ENCODE measurements around the gene GPC4.

DNA sequence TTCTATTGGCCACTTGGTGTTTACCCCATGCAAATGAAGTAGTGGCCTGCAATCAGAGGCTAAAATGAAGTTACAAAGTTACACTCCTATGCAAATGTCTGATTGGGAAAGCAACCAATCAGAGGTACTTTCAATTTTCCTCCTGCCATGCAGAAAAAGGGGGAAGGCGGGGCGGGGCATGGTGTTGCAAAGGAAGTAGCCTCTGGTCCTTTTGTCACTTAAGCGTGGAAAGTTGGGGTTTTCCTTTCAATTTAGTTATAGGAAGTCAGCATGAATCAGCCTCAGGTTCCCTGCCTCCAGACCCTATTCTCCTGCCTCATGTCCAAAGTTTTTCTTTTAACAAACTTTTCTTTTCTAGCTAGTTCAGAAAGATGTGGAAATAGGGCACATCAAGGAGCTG lies 69.3 kb downstream of the GPC4 start:
- no peak for TF ChIP-seq ZNF549 (tag by site-specific recombination; IDR thresholded peaks at IDR 0.05)
- no peak for TF ChIP-seq CTCF (tag by site-specific recombination; IDR thresholded peaks at IDR 0.05)
- TF ChIP-seq ZNF133 (tag by site-specific recombination; IDR thresholded peaks at IDR 0.05): no peak
- TF ChIP-seq RBAK (tag by site-specific recombination; IDR thresholded peaks at IDR 0.05): no peak
- TF ChIP-seq ZNF792 (tag by site-specific recombination; IDR thresholded peaks at IDR 0.05): no peak
- TF ChIP-seq PRDM4 (tag by site-specific recombination; IDR thresholded peaks at IDR 0.05): no peak
- no peak for TF ChIP-seq REPIN1 (tag by site-specific recombination; IDR thresholded peaks at IDR 0.05; ENCODE audit: low read depth)
- no peak for TF ChIP-seq ZNF670 (tag by site-specific recombination; IDR thresholded peaks at IDR 0.05; ENCODE audit: low read depth)
- TF ChIP-seq, protein P1, sequence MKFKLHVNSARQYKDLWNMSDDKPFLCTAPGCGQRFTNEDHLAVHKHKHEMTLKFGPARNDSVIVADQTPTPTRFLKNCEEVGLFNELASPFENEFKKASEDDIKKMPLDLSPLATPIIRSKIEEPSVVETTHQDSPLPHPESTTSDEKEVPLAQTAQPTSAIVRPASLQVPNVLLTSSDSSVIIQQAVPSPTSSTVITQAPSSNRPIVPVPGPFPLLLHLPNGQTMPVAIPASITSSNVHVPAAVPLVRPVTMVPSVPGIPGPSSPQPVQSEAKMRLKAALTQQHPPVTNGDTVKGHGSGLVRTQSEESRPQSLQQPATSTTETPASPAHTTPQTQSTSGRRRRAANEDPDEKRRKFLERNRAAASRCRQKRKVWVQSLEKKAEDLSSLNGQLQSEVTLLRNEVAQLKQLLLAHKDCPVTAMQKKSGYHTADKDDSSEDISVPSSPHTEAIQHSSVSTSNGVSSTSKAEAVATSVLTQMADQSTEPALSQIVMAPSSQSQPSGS (tag by site-specific recombination; IDR thresholded peaks at IDR 0.05; ENCODE audit: low read depth): no peak
- no peak for TF ChIP-seq ZBTB49 (tag by site-specific recombination; IDR thresholded peaks at IDR 0.05; ENCODE audit: low read depth)
- TF ChIP-seq, protein P2, sequence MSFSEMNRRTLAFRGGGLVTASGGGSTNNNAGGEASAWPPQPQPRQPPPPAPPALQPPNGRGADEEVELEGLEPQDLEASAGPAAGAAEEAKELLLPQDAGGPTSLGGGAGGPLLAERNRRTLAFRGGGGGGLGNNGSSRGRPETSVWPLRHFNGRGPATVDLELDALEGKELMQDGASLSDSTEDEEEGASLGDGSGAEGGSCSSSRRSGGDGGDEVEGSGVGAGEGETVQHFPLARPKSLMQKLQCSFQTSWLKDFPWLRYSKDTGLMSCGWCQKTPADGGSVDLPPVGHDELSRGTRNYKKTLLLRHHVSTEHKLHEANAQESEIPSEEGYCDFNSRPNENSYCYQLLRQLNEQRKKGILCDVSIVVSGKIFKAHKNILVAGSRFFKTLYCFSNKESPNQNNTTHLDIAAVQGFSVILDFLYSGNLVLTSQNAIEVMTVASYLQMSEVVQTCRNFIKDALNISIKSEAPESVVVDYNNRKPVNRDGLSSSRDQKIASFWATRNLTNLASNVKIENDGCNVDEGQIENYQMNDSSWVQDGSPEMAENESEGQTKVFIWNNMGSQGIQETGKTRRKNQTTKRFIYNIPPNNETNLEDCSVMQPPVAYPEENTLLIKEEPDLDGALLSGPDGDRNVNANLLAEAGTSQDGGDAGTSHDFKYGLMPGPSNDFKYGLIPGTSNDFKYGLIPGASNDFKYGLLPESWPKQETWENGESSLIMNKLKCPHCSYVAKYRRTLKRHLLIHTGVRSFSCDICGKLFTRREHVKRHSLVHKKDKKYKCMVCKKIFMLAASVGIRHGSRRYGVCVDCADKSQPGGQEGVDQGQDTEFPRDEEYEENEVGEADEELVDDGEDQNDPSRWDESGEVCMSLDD (tag by site-specific recombination; IDR thresholded peaks at IDR 0.05): no peak
- TF ChIP-seq ZFP3 (tag by site-specific recombination; IDR thresholded peaks at IDR 0.05; ENCODE audit: low read depth): no peak
- TF ChIP-seq ZNF610 (tag by site-specific recombination; IDR thresholded peaks at IDR 0.05; ENCODE audit: borderline replicate concordance): no peak

Data from HEK293 (cell line).